Measurements from ENCODE around the gene LAMA4.
"Not testable (repeated sequence)": the region's sequence is repeated elsewhere in the genome, so short reads cannot be mapped to it uniquely, and the experiment has no call there.

The LAMA4 gene

DNA sequence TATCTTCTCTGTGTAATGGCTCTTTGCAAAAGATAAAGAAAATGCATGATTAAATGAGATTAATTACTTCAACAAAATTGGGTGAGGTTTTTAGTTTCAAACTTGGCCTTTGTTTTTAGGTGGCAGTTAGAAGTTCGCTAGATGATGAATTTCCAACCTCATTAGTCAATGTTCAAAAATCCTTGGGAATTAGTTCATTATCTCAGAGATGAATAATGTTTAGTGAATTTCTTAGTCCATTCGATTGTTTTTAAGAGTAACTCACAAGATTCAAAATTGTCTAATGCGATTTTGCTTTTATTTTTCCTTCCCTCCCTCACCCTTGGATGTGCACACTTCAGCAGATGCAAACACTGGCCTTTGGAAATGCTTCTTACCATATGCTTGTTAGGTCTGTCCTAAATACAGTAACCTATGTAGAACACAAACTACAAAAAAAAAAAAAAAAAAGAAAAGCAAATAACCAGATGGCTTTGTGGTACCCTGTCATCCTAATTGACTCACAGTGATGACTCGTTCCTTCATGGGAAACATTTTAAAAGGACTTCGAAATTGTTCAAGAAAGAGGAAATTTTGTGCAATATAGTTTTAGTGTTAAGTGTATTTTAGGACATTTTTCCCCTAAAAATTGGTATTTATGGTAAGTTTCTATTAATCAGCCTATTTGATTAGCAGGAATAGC is 100.3 kb downstream of the LAMA4 start:
- no peak for DNase-seq (ENCODE audit: low read depth in 2 of 3, low spot score in 2 of 3)

DNA sequence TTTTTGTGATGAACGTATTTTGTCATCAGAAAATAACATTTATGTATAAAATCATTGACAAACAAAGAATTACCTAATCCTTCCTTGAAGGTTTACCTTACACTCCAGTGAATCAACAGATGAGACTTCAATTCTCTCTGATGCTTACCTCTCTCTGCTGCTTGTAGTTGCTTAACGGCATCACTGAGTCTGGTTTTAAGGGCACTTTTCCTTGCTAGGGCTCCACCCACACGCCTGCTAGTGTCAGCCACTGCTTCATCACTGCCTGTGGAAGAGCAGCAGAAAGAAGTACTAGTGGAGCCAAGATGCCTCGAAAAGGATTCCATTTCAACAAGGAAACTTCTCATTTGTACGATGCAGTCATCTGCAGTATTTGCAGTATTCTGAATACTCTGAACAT is 104.0 kb downstream of the LAMA4 start:
- no peak for DNase-seq (ENCODE audit: low read depth in 2 of 3, low spot score in 2 of 3)

DNA sequence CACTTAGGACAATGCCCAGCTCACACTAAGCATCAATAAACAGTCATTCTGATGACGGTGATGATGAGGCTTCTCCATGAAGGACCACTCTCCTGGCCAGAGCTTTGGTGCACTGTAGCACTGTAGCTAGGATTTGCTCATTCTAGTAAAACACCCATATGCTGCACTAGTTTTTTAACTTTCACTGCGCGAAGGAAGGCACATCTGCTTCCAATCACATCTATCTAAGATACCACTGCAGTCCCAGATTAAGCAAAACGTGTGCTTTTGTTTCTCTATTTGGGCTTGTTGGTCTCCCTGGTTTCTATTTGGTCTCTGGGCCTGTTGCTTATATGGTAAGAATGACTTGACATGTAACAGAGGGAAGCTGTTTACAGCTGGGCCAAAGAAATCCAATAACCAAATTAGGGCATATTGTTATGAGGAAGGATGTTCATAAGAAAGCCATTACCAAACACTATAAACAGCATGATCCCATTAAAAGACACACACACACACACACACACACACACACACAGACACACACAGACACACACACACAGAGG is 104.6 kb downstream of the LAMA4 start:
- DNase-seq (ENCODE audit: low read depth in 2 of 3, low spot score in 2 of 3) = no peak

DNA sequence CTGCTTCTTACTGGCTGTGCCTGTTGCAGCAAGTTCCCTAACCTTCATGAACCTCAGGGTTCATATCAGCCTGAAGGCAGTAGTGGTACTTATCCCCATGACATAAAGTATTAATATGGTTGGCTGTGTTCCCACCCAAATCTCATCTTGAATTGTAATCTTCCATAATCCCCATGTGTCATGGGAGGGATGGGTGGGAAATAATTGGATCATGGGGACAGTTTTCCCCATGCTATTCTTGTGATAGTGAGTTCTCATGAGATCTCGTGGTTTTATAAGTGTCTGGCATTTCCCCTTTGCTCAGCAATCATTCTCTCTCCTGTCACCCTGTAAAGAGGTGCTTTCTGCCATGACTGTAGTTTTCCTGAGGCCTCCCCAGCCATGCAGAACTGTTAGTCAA is 105.1 kb downstream of the LAMA4 start:
- no peak for DNase-seq (ENCODE audit: low read depth in 2 of 3, low spot score in 2 of 3)

DNA sequence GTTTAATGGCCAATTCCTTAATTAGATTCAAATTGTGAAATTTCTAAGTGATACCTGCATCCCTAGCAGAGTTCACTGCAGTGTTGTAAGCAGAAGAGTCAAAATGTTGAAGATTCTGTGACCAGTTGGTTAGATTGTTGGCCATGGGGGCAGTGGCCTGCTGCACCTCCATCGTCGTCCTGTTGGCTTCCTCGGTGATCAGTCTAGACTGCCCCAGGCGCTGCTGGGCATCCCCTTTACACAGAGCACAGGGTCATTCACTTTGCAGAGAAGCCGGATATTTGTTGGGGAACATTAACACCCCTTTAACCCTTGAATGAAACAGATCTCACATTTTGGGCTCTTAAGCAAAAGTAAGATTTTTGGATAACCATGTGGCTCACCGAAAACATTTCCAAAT is 106.3 kb downstream of the LAMA4 start:
- DNase-seq (ENCODE audit: low read depth in 2 of 3, low spot score in 2 of 3) = no peak

DNA sequence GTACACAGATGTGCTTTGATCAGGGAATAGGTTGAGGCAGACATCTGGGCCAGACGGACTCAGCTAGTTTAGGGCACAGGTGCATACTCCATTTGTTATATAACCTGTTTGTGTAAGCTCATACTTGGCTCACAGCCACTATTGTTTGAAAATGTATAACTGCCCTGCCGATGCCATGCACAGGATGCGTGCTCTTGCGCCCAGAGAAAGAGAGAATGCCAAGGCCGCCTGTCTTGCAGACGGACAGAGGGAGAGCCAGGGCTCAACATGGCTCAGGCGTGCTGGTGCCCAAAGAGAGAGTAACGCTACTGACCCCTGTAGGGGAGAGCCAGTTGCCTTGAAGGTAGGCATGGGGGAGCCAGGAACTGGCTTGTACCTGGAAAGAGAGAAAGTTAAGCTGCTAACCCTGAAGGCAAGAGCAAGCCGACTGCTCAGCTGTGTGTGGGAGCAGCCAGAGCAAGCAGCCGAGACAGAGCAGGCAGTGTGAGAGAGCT is 109.2 kb downstream of the LAMA4 start:
- DNase-seq (ENCODE audit: low read depth in 2 of 3, low spot score in 2 of 3) = no peak

DNA sequence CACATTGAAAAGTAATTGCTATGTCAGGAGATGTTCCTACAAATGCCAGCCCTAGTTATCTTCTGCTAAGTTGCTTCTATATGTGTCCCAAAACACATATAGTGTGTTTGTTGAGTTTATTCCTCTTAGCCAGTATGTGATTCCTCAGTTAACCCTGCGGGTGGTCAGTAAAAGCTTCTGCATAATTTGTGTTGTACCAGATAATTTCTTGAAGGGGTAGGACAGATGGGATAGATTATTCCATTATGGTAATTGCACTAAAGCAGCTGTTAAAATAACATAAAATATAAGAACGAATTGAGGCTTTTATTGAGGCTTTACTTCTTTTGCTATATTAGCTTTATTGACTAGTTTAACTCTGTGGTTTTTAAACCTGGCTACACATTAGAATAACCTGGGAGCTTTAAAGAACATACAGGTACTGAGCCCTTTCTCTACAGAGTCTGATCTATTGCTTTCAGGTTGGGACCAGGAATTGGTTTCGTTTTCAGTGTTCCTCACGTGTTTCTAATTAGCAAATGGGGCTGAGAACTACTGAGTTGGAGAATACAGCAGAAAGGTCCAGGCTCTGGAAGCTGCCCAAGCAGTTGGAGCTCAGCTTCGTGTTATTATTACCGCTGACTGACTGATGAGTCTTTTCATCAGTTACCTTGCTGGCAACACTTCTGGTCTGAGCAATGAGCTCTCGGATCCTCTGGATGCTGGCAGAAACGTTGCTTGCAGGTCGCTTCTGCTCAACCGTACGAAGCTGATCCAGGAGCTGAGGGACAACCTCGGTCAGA is 110.0 kb downstream of the LAMA4 start:
- DNase-seq (ENCODE audit: low read depth in 2 of 3, low spot score in 2 of 3) = no peak

DNA sequence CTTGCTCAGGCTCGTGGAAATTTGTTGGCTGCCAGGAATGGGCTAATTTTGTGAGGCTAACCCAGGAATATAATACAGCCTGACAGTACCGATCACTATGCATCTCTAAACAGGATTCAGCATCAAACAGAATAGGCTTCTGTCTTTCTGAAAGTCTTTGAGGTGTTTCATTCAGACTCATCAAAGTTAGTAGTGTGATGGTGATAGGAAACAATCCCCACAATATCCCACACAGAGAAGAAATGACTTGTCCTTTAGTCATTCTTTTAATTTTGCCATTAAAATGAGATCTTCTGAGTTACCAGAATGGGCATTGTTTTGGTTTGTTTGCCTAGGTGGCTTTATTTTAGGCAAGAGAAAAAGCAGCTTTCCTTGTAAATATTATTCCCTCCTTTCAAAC is 112.7 kb downstream of the LAMA4 start:
- DNase-seq (ENCODE audit: low read depth in 2 of 3, low spot score in 2 of 3) = no peak

DNA sequence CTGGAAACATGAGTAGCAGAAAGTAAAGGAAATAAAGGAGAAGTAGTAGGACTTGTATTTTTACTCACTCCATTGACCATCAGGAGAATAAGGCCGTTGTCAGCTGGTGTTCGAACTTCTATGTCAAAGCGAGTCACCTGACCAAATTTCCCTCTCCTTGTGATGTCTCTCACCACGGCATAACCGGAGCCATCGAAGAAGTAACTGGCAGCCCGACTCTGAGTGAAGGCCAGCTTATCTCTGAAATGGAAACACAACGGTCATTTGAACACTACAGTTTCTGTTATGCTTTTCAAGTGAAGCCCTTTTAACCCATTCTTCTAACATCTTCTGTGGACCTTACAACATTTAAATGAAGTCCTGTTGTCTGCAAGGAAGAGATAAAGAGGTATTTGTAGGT is 115.3 kb downstream of the LAMA4 start:
- no peak for DNase-seq (ENCODE audit: low read depth in 2 of 3, low spot score in 2 of 3)

DNA sequence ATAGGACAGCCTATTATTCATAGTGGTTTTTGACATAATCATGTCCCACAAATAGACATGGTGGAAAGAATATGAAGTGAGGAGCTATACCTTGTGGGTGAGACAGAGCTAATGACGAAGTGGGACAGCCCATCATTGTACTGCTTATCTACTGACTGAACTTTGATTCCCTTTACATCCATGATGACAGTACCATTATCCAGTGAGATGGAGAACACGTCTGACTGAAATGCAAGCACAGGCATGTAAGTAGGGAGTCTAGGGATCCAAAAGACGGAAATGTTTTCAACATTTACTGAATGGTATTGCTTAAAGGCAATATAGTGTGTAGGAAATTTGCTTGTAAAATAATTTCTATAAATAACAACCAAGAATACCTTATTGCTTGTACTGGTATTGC is 123.5 kb downstream of the LAMA4 start:
- DNase-seq (ENCODE audit: low read depth in 2 of 3, low spot score in 2 of 3) = no peak

DNA sequence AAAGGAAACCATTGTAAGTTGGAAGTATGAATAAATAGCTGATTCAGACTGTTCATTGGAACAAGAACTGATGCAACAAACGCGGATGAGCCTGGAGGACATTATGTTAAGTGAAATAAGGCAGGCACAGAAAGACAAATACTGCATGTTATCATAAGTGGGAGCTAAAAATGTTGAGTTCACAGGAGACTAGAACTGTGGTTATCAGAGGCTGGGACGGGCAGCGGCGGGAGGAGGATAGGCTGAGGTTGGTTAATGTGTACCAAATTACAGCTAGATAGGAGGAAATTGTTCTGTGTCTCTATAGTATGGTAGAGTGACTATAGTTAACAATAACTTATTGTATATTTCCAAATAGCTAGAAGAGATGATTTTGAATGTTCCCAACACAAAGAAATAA is 126.2 kb downstream of the LAMA4 start:
- no peak for DNase-seq (ENCODE audit: low read depth in 2 of 3, low spot score in 2 of 3)

DNA sequence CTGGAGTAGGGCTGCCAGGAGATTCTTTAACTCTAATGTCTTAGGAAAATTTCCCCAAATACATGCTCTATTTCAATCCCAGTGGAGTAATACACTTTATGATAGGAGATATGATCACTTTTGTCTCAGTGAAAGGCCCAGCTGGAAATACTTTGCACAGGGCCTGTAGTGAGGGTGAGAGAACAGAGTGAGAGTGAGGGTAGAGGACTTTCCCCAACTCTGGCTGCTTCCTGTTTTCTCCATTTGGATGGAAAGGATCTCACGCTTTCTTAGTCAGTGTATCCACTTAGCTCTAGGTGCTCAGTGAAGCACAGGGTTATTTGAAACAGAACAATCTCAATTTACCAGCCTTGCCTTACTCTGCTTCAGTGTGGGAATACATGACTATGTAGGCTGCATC is 130.4 kb downstream of the LAMA4 start:
- DNase-seq (ENCODE audit: low read depth in 2 of 3, low spot score in 2 of 3) = no peak

DNA sequence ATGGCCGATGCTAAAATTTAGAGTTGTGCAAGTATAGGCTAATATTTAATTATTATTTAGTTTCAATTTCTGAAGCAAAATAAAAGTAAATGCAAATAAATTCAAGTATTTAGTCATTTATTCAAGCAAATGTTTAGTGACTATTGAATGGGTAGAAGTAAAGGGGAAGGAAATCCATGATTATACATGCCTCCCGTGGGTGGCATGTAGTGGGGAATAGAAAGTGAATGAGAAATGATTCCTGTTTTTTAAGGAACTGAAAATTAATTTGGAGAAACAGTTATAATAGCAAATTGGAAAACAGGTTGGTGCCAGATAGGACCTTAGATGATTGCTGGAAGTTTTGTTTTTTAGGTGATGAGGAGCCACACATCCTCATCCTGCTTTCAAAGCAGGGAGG is 131.6 kb downstream of the LAMA4 start:
- DNase-seq (ENCODE audit: low read depth in 2 of 3, low spot score in 2 of 3) = no peak

DNA sequence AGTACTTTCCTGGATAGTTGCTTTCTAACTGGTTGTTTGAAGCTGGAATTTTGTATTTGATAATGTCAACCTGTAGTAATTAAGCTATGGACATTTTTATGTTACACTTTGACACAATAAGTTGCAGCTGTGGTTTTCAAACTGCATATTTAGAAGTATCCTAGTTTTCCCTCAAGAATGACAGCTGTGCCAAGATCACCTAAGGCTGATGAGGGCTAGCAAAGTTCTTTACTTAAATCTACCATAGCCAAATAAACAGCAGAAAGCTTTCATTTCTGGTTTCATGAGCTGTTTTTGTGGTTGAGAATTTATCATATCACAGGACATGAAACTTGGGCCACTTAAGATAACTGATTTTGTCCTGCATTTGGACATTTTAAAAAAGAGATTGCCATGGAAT is 136.3 kb downstream of the LAMA4 start:
- no peak for DNase-seq (ENCODE audit: low read depth in 2 of 3, low spot score in 2 of 3)

DNA sequence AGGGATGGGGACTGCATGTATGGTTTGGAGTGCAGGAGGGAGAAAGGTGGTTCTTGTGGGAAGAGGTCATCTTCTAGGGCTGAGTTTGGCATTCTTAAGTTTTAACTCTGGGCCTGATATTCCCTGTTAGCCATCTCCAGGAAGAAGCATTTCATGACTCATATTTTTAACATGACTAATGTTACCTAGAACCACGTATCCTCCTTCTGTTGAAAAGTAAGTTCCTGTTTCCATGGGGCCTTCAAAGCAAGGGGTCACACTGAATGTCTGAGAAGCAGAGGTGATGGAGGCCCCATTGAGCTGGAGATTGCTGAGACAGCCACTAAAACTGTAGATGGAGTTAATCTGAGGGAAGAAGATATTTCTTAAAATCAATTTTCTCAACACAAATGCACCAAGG is 136.8 kb downstream of the LAMA4 start:
- no peak for DNase-seq (ENCODE audit: low read depth in 2 of 3, low spot score in 2 of 3)

DNA sequence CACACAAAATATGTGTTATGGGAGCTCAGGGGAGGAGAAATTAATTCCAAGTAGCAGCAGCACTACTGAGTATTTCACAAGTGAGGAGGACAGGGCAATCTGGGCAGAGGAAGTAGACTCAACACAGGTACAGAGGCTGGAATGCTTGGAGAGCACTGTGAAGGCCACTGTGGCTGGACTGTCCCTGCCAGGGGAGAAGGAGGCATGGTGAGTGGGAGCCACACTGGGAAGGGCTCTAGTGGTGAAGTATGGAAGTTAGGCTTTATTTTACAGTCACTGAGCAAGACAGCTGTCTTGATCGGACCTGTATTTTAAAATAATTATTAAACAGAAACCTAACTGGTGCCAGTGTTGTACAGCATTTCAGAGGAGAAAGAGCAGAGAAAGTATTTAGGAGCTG is 138.1 kb downstream of the LAMA4 start:
- no peak for DNase-seq (ENCODE audit: low read depth in 2 of 3, low spot score in 2 of 3)

DNA sequence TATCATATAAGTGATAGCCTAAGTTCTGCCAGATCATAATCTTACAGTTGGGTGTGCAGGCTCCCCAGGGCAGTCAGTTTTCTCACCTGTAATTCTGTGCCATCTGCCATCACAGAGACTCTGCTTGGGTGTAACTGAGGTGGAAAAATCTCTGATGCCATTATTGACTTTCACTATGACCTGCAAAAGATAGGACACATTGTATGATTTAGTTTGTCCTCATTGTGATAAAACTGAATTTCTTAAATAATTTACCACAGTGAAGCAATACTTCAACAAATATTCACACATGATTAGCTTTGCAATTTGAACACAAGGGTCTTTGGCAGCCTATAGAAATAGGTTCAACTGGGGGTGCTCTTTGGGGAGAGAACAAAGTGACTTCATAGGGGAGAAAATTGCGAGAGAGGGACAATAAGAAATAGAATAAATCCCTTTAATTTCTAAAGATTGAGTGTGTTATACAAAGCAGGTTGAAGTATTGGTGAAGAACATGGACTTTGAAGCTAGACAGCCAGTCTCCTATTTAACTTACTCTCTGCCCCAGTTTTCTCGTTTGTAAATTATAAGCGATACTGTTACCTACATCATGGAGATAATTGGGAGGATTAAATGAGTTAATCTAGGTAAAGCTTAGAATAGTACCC is 139.7 kb downstream of the LAMA4 start:
- DNase-seq (ENCODE audit: low read depth in 2 of 3, low spot score in 2 of 3) = no peak

DNA sequence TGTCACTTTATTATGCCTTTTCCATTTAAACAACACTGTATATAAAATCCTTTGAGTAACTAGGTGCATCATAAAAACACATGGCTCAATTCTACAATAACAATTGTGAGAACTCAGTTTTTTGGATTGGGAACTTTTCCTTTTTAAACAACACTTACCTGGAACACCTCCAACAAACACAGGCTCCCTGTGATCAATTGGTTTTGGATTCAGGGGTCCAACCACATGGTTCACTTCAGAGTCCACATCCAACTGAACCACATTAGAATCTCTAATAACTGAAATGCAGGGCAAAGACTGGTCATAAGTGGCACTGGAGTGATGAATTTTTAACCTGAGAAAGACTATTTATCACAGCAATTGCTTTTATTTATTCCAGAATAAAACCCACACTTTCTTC is 140.4 kb downstream of the LAMA4 start:
- no peak for DNase-seq (ENCODE audit: low read depth in 2 of 3, low spot score in 2 of 3)

DNA sequence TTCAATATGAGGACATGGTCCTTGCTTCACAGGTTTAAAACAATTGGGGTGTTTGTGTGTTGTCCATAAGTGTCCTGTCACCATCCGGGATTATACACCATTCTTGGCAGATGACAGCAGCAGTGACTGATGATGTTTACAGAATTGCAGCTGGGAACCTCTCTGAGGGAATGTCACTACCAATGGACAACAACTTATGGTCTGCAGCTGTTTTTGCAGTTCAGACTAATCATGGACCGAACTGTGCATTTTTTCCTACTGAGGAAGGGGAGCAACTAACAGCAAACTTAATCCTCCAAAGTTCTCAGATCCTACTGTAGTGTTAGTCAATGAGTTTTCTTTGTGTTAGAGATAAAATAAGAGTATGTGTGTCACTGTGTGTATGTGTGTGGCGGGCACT is 140.9 kb downstream of the LAMA4 start:
- DNase-seq (ENCODE audit: low read depth in 2 of 3, low spot score in 2 of 3) = no peak

DNA sequence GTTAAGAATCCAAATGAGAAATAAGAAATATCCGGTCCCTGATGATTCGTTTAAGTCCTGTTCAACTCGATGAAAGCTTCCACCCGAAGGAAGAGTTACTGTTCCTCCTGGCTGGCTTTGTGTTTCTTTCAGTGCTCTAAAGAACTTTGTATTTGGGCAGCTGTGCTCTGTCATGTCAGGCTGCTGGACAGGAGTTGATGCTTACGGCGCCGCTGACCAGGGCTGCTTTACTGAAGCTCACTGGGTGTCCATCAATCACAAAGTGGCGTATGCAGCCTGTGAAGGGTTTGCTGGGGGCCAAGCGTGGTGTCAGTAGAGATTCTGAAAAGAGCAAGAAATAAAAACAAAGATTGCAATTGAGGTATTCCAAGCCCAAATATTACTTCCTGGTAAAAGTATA is 145.1 kb downstream of the LAMA4 start:
- no peak for DNase-seq (ENCODE audit: low read depth in 2 of 3, low spot score in 2 of 3)

DNA sequence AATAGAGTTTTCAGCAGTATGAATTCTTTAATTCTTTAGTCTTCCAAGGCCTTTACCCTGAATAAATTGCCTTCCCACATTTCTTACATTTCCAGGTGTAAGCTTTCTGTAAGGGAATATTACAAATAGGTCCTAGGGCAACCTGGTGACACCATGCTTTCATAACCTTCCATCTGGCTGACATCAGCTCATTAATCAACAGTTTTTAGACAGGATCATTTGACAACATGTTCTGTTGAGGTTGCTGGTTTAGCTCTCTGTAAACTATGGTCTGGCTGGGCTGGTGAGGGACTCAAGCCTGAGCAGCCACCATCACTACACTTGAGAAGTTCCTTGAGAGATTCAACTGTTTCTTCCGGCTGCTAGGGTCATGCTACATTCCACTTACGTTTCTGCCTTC is 147.8 kb downstream of the LAMA4 start:
- no peak for DNase-seq (ENCODE audit: low read depth in 2 of 3, low spot score in 2 of 3)

DNA sequence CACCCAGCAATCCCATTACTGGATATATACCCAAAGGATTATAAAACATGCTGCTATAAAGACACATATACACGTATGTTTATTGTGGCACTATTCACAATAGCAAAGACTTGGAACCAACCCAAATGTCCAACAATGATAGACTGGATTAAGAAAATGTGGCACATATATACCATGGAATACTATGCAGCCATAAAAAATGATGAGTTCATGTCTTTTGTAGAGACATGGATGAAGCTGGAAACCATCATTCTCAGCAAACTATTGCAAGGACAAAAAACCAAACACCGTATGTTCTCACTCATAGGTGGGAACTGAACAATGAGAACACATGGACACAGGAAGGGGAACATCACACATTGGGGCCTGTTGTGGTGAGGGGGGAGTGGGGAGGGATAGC is 148.3 kb downstream of the LAMA4 start:
- not testable (repeated sequence) for DNase-seq (ENCODE audit: low read depth in 2 of 3, low spot score in 2 of 3)
